WERI-Rb-1 (cell line): ENCODE results near the gene OR9G4.

Source experiments
- DNase-seq: peaks from one replicate; pipeline ENCODE4 v3.0.0-alpha.2; 2020
- H3K27ac ChIP-seq: fragments of 250-450 bp; sonication (Bioruptor Pico); 2 replicates; pipeline ENCODE4 v1.5.1; 2020; ENCODE audit warnings: mild to moderate bottlenecking, moderate library complexity
- H3K27me3 ChIP-seq: fragments of 250-450 bp; sonication (Bioruptor Pico); 2 replicates; pipeline ENCODE4 v1.5.1; 2021; ENCODE audit warnings: mild to moderate bottlenecking, low read depth, moderate library complexity; ENCODE audit not compliant: insufficient read depth, severe bottlenecking
- H3K36me3 ChIP-seq: fragments of 250-450 bp; sonication (Bioruptor Pico); 2 replicates; pipeline ENCODE4 v1.5.1; 2020; ENCODE audit warnings: mild to moderate bottlenecking, moderate library complexity
- H3K4me3 ChIP-seq: 2 replicates; pipeline ENCODE4 v1.5.1; 2011; ENCODE audit warnings: low read depth, mild to moderate bottlenecking, control low read depth, low read length
- H3K9me3 ChIP-seq: fragments of 250-450 bp; sonication (Bioruptor Pico); 2 replicates; pipeline ENCODE4 v1.5.1; 2021; ENCODE audit warnings: mild to moderate bottlenecking, moderate library complexity; ENCODE audit not compliant: severe bottlenecking
- TF ChIP-seq, protein P1 (sequence below): IDR thresholded peaks from 2 replicates; pipeline ENCODE4 v1.5.1; 2011; ENCODE audit warnings: low read depth, mild to moderate bottlenecking, control low read depth, inconsistent platforms, low read length

OR9G4 gene

DNA sequence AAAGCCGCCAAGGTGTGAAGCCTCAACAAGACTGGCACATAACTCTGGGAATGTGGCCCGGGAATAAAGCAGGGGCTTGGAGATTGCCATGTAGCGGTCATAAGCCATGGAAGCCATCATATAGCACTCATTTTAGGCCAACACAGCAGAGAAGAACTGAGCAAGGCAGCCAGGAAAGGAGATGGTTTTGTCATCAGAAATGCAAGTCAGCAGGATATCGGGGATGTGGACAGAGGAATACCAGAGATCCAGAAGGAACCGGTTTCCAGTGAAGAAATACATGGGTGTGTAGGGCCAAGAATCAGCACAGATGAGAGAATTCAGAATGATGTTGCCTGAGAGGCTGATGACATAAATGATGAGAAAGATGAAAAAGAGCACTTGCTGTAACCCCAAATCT lies 3.0 kb upstream of the OR9G4 start:
- Histone ChIP-seq H3K4me3 (no peak overlapping the region), H3K9me3 (no peaks in the 10 kb centered on the region), H3K27me3 (peaks cover 40% of the 10 kb centered on the region), H3K27ac (no peak overlapping the region), H3K36me3 (no peaks in the 10 kb centered on the region)
- TF ChIP-seq, protein P1, sequence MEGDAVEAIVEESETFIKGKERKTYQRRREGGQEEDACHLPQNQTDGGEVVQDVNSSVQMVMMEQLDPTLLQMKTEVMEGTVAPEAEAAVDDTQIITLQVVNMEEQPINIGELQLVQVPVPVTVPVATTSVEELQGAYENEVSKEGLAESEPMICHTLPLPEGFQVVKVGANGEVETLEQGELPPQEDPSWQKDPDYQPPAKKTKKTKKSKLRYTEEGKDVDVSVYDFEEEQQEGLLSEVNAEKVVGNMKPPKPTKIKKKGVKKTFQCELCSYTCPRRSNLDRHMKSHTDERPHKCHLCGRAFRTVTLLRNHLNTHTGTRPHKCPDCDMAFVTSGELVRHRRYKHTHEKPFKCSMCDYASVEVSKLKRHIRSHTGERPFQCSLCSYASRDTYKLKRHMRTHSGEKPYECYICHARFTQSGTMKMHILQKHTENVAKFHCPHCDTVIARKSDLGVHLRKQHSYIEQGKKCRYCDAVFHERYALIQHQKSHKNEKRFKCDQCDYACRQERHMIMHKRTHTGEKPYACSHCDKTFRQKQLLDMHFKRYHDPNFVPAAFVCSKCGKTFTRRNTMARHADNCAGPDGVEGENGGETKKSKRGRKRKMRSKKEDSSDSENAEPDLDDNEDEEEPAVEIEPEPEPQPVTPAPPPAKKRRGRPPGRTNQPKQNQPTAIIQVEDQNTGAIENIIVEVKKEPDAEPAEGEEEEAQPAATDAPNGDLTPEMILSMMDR: no peak
- no peak for DNase-seq

GRCh38 chr11:56750190-56750589 lies 1.7 kb upstream of the OR9G4 start:
- Histone ChIP-seq H3K27me3 (peaks cover 39% of the 10 kb centered on the region), H3K9me3 (no peaks in the 10 kb centered on the region), H3K36me3 (no peaks in the 10 kb centered on the region), H3K27ac (no peak overlapping the region), H3K4me3 (no peak overlapping the region)
- TF ChIP-seq, protein P1: no peak
- DNase-seq: no peak

GRCh38 chr11:56740886-56741285 lies 7.6 kb downstream of the OR9G4 start:
- Histone ChIP-seq H3K36me3 (no peaks in the 10 kb centered on the region), H3K4me3 (no peak overlapping the region), H3K27me3 (peaks cover 45% of the 10 kb centered on the region), H3K9me3 (no peaks in the 10 kb centered on the region), H3K27ac (no peak overlapping the region)
- TF ChIP-seq, protein P1: no peak
- DNase-seq: no peak

DNA sequence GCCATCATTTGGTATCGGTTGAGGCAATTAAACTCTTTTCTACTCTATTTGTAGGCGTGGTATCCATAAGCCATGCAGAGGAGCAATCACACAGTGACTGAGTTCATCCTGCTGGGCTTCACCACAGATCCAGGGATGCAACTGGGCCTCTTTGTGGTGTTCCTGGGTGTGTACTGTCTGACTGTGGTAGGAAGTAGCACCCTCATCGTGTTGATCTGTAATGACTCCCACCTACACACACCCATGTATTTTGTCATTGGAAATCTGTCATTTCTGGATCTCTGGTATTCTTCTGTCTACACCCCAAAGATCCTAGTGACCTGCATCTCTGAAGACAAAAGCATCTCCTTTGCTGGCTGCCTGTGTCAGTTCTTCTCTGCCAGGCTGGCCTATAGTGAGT lies 8.4 kb downstream of the OR9G4 start:
- Histone ChIP-seq H3K27ac (no peak overlapping the region), H3K9me3 (no peaks in the 10 kb centered on the region), H3K27me3 (peaks cover 46% of the 10 kb centered on the region), H3K4me3 (no peak overlapping the region), H3K36me3 (no peaks in the 10 kb centered on the region)
- DNase-seq: no peak
- TF ChIP-seq, protein P1: no peak

DNA sequence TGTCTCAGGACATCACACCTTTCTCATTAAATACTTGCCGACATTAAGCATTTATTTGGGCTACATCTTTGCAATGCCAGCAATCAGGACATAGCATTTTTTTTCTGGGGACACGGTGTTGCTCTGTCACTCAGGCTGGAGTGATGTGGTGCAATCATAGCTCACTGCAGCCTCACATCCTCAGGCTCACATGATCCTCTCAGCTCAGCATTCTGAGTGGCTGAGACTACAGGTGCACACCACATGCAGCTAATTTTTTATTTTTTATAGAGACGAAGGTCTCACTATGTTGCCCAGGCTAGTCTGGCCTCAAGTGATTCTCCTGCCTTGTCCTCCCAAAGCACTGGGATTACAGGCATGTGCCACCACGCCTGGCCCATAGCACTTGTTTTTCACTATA lies 28.0 kb downstream of the OR9G4 start:
- TF ChIP-seq, protein P1: no peak
- DNase-seq: no peak

GRCh38 chr11:56716379-56716854 lies 32.1 kb downstream of the OR9G4 start:
- TF ChIP-seq, protein P1: no peak
- H3K9me3 ChIP-seq: no peaks in the 10 kb centered on the region
- H3K27me3 ChIP-seq: peaks cover 14% of the 10 kb centered on the region

More for the DNA sequence above, 28.0 kb downstream of the OR9G4 start:
- no peak overlapping the region for H3K4me3 ChIP-seq
- H3K9me3 ChIP-seq: no peaks in the 10 kb centered on the region
- no peaks in the 10 kb centered on the region for H3K36me3 ChIP-seq
- H3K27me3 ChIP-seq: peaks cover 11% of the 10 kb centered on the region
- no peak overlapping the region for H3K27ac ChIP-seq

More at GRCh38 chr11:56716379-56716854, 32.1 kb downstream of the OR9G4 start:
- DNase-seq: no peak
- no peak overlapping the region for H3K4me3 ChIP-seq
- H3K36me3 ChIP-seq: no peaks in the 10 kb centered on the region
- H3K27ac ChIP-seq: no peak overlapping the region
